ENCODE measurements around the gene PLXDC1.

PLXDC1 gene

DNA sequence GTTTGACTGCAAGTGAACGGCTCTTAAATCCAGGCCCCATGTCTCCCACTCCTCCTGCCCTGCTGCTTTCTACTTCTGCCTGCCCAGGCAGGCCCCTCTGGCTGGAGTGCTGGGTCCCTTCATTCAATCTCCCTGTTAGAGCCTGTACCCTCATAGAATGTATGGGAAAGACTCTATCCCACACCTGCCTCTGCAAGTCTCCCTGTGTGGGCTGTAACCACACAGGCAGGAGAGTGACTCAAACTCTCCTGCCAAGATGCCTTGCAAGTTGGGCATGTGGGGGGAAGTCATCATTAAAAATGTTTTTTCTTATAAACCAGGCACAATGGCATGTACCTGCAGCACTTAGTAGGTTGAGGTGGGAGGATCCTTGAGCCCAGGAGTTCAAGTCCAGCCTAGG is 77.5 kb downstream of the PLXDC1 start:
- TF ChIP-seq CTCF (IDR thresholded peaks at IDR 0.05) = no peak

DNA sequence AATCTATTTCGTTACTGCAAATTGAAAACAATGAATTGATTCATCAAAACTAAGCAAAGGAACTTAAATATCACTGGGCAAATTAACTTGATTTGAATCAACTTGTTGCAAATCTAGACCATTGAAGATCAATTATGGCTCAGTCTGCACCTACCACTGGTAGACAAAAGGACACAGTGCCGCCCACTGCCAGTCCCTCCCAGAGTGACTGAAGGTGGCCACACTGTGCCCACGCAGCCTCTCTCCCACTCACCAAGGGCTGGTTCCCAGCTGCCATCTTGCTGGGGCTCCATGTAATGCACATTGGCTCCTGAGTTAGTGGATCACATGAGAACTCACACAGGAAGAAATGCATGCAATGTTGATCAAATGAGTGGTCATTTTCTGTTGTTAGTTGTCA is 78.1 kb downstream of the PLXDC1 start:
- TF ChIP-seq CTCF (IDR thresholded peaks at IDR 0.05) = no peak

- no peak for TF ChIP-seq CTCF (IDR thresholded peaks at IDR 0.05)
These were observed 79.9 kb downstream of the PLXDC1 start for GRCh38 chr17:39071573-39071972.

DNA sequence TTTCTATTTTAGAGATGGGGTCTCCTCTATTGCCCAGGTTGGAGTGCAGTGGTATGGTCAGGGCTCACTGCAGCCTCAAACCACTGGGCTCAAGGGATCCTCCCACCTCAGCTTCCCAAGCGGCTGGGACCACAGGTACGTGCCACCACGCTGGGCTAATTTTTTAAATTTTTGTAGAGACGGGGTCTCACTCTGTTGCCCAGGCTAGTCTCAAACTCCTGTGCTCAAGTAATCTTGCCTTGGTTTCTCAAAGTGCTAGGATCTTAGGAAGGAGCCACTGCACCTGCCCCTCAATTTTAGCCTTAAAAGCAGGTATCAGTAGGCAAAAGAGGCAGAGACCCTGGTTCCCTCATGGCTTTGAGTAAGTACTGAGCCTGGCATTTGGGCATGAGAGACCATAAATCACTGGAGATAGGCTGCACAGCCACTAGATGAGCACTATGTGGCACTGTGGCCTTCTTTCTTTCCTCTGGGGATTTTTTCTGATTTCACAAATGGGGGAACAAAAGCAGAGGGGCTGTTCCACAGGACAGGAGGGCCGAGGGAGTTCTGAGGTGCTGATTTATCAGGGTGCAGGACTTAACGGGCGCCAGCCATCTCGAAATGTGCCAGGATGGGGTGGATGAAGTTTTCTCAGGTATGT is 82.2 kb downstream of the PLXDC1 start:
- peak; percentile 60 for TF ChIP-seq CTCF (IDR thresholded peaks at IDR 0.05)

DNA sequence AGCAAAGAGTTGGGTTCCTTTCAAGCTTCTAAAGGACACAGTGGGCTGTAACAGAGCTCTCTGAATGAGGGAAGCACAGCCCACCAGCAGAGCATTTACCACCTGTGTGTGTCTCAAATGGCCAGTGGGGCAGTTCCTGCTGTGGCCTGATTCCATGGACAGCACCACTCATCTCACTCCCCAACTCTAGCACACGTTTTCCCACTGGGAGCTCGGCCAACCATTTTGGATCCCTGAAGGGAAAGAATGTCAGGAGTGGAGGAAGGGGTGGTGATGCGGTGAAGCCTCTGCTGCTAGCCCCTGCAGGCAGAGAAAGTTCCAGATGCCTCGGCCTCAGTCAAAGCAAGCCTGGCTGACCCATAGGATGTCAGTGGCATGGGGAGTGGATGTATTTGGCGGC is 86.6 kb downstream of the PLXDC1 start:
- TF ChIP-seq CTCF (IDR thresholded peaks at IDR 0.05) = no peak

DNA sequence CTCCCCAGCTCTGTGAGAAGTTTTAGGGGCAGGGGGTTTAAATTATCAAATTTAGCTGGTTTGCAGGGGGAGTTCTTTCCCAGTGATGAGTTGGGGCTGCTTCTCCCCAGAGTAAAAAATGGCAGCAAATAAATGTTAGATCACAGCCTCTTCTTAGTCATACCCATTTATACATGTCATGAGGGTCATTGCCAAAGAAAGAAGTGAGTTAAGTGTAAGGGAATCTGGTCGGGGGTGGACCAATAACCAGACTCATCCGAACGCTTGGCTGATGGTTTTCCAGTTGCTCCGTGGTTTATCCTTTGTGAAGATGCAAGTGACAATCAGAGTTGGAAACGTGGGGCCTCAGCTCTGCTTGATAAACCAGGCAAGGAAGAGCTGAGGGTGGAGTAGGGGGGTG is 87.1 kb downstream of the PLXDC1 start:
- no peak for TF ChIP-seq CTCF (IDR thresholded peaks at IDR 0.05)

GRCh38 chr17:39063681-39064069 is 87.8 kb downstream of the PLXDC1 start:
- no peak for TF ChIP-seq CTCF (IDR thresholded peaks at IDR 0.05)

Measured in LNCAP (cell line).